IPS-NIHi7 (cell line): ENCODE data around the gene SDK1.

Source experiments
- DNase-seq: peaks from one replicate; pipeline ENCODE4 v3.0.0; 2012; ENCODE audit warnings: mixed read lengths; ENCODE audit errors: extremely low spot score

Gene SDK1

GRCh38 chr7:4134204-4134603 lies 833.2 kb downstream of the SDK1 start:
- no peak for DNase-seq

GRCh38 chr7:4134631-4135030 lies 833.6 kb downstream of the SDK1 start:
- DNase-seq, result no peak

- no peak for DNase-seq
These were observed 834.2 kb downstream of the SDK1 start for GRCh38 chr7:4135301-4135700.

GRCh38 chr7:4136036-4136435 lies 835.0 kb downstream of the SDK1 start:
- DNase-seq, result peak; percentile 36

GRCh38 chr7:4136501-4137110 lies 835.6 kb downstream of the SDK1 start:
- DNase-seq, result peak; percentile 48

GRCh38 chr7:4137552-4137951 lies 836.5 kb downstream of the SDK1 start:
- no peak for DNase-seq

GRCh38 chr7:4138866-4139265 lies 837.8 kb downstream of the SDK1 start:
- DNase-seq, result no peak

GRCh38 chr7:4139656-4140625 lies 838.9 kb downstream of the SDK1 start:
- DNase-seq, result no peak

- no peak for DNase-seq
These were observed 839.9 kb downstream of the SDK1 start for GRCh38 chr7:4140933-4141332.

- no peak for DNase-seq
These were observed 842.0 kb downstream of the SDK1 start for GRCh38 chr7:4143006-4143405.

GRCh38 chr7:4143511-4144171 lies 842.6 kb downstream of the SDK1 start:
- DNase-seq, result no peak

GRCh38 chr7:4144172-4144701 lies 843.2 kb downstream of the SDK1 start:
- DNase-seq, result no peak

GRCh38 chr7:4144811-4145510 lies 843.9 kb downstream of the SDK1 start:
- peak; percentile 69 for DNase-seq

GRCh38 chr7:4145576-4145975 lies 844.5 kb downstream of the SDK1 start:
- DNase-seq, result no peak

GRCh38 chr7:4147926-4148620 lies 847.0 kb downstream of the SDK1 start:
- DNase-seq, result no peak

GRCh38 chr7:4149236-4149635 lies 848.2 kb downstream of the SDK1 start:
- no peak for DNase-seq

- no peak for DNase-seq
These were observed 848.6 kb downstream of the SDK1 start for GRCh38 chr7:4149645-4150044.

GRCh38 chr7:4150731-4151130 lies 849.7 kb downstream of the SDK1 start:
- DNase-seq, result no peak

- DNase-seq, result no peak
These were observed 850.5 kb downstream of the SDK1 start for GRCh38 chr7:4151524-4151923.

- no peak for DNase-seq
These were observed 851.0 kb downstream of the SDK1 start for GRCh38 chr7:4151926-4152549.
